ENCODE measurements around the gene FFAR1. TPM values are rescaled to one million over a fixed set of nuclear protein-coding genes. Genes with fewer than 3 reads are reported as not detected.

The FFAR1 gene
- total and polyA plus RNA-seq, 7 experiments from 2014 or later = 0.10 to 1.3 (median 0.24) TPM; not detected in 4

DNA sequence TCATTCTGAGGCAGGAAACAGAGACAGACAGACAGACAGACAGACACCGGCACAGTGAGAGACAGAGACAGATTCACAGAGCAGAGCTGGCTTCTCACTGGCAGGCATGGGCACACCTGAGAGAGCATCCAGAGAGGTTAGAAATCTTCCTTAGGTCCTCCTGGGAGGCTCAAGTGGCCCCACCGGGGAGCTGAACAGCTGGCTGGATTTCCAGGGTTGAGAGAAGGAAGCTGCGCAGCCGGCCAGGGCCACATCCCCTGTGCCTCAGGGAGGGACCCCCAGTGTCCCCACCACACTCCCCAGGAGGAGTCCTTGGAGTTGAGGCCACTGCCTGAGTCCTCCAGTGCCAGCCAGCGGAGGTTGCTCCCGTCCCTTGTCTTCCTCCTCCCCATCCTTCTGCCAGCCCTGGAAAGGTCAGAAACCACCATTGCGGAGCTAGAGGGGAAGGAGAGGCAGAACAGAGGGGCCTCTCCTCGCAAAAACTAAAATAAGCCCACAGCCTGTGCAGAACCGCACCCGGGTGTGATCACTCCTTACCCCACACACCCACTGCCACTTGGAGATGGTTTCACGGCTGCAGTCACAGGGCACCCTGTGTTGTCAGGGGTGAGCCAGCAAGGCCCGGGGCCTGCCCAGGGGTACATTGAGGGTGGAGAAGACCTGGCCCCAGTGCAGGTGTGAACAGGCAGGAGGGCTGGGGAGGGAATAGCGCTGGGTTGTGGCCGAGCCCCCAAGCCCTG is 14.7 kb downstream of the FFAR1 start:
- POLR2A ChIA-PET = no interaction called here
- no peak for DNase-seq
- CTCF ChIA-PET = no interaction called here
- Histone ChIP-seq H3K27me3 (ENCODE audit: control insufficient read depth in 2 of 2, insufficient read depth in 2 of 2, low read length in 2 of 2) (no peaks in the 10 kb centered on the region), H3K27ac (ENCODE audit: low read depth, low read length) (no peak overlapping the region), H3K4me1 (ENCODE audit: control insufficient read depth in 2 of 2, insufficient read depth in 2 of 2, low read length in 2 of 2) (no peaks in the 10 kb centered on the region), H3K9me3 (ENCODE audit: control insufficient read depth in 2 of 3, low read length in 3 of 3) (no peaks in the 10 kb centered on the region), H3K36me3 (ENCODE audit: control insufficient read depth in 2 of 3, insufficient read depth in 3 of 3, low read length in 3 of 3) (no peaks in the 10 kb centered on the region), H3K4me3 (ENCODE audit: low read length) (no peak overlapping the region)
- intact Hi-C loops (cut with micrococcal nuclease) = no loop called here
- H3K27me3 Mint-ChIP-seq = peaks cover 0 to 30% (median 15%) of the 10 kb centered on the region in 5 donors
- no peaks in the 10 kb centered on the region for H3K36me3 Mint-ChIP-seq
- no peak for ATAC-seq
- H3K4me3 Mint-ChIP-seq = no peak overlapping the region
- no peak overlapping the region for H3K27ac Mint-ChIP-seq
- peaks cover 7 to 11% (median 9%) of the 10 kb centered on the region in 7 donors for H3K4me1 Mint-ChIP-seq
- H3K9me3 Mint-ChIP-seq = peaks cover 0 to 2% (median 0%) of the 10 kb centered on the region in 11 donors

DNA sequence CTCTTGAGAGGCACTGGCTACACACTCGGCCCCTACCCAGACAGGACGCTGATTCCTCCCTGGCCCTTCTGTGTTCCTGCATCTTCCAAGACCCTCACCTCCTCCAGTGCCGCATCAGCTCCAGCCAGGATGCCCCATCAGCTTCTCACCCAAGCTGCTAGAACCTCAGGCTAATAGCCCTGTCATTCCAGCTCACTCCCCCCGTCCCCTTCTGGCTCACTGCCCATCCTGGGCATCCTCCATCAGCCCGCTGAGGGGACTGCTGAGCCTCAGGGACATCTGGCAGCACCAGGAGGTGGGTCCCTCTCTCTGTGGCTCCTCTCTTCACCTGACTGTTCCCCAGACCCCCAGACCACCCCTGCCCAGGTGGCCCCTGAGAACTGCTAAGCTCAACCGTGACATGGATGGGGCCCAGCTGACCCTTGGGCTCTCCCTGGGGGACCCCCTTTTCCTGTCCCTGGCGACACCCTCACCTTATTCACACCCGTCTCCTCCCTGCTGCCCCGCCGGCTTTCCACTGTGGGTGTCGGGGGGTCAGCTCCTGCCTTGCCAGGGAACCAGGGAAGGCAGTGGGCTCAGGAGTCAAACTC is 15.4 kb downstream of the FFAR1 start:
- no peak overlapping the region for H3K27ac ChIP-seq (ENCODE audit: low read depth, low read length)
- H3K27me3 Mint-ChIP-seq = peaks cover 0 to 31% (median 15%) of the 10 kb centered on the region in 5 donors
- CTCF ChIA-PET = no interaction called here

GRCh38 chr19:35363711-35364425 is 16.2 kb downstream of the FFAR1 start:
- no peaks in the 10 kb centered on the region for H3K4me1 Mint-ChIP-seq
- no peaks in the 10 kb centered on the region for H3K36me3 Mint-ChIP-seq
- ATAC-seq = no peak
- no peak overlapping the region for H3K4me3 Mint-ChIP-seq
- CTCF ChIA-PET = no interaction called here
- H3K27ac Mint-ChIP-seq = no peak overlapping the region
- no peak for DNase-seq
- H3K36me3 ChIP-seq (ENCODE audit: control insufficient read depth in 2 of 3, insufficient read depth in 3 of 3, low read length in 3 of 3) = no peaks in the 10 kb centered on the region
- H3K9me3 ChIP-seq (ENCODE audit: control insufficient read depth in 2 of 3, low read length in 3 of 3) = no peaks in the 10 kb centered on the region
- POLR2A ChIA-PET = no interaction called here
- H3K27ac ChIP-seq (ENCODE audit: low read depth, low read length) = no peak overlapping the region
- H3K27me3 Mint-ChIP-seq = peaks cover 0 to 37% (median 12%) of the 10 kb centered on the region in 5 donors
- H3K4me1 ChIP-seq (ENCODE audit: control insufficient read depth in 2 of 2, insufficient read depth in 2 of 2, low read length in 2 of 2) = no peaks in the 10 kb centered on the region
- no peaks in the 10 kb centered on the region for H3K27me3 ChIP-seq (ENCODE audit: control insufficient read depth in 2 of 2, insufficient read depth in 2 of 2, low read length in 2 of 2)
- intact Hi-C loops (cut with micrococcal nuclease) = no loop called here
- no peak overlapping the region for H3K4me3 ChIP-seq (ENCODE audit: low read length)
- peaks cover 0 to 2% (median 0%) of the 10 kb centered on the region in 11 donors for H3K9me3 Mint-ChIP-seq

More for the DNA sequence above, 15.4 kb downstream of the FFAR1 start:
- Mint-ChIP-seq H3K4me1 (peaks cover 3 to 4% (median 4%) of the 10 kb centered on the region in 7 donors), H3K27ac (no peak overlapping the region), H3K9me3 (peaks cover 0 to 2% (median 0%) of the 10 kb centered on the region in 11 donors), H3K4me3 (no peak overlapping the region), H3K36me3 (no peaks in the 10 kb centered on the region)
- H3K9me3 ChIP-seq (ENCODE audit: control insufficient read depth in 2 of 3, low read length in 3 of 3) = no peaks in the 10 kb centered on the region
- intact Hi-C loops (cut with micrococcal nuclease) = no loop called here
- no peaks in the 10 kb centered on the region for H3K4me1 ChIP-seq (ENCODE audit: control insufficient read depth in 2 of 2, insufficient read depth in 2 of 2, low read length in 2 of 2)
- no peaks in the 10 kb centered on the region for H3K36me3 ChIP-seq (ENCODE audit: control insufficient read depth in 2 of 3, insufficient read depth in 3 of 3, low read length in 3 of 3)
- H3K27me3 ChIP-seq (ENCODE audit: control insufficient read depth in 2 of 2, insufficient read depth in 2 of 2, low read length in 2 of 2) = no peaks in the 10 kb centered on the region
- DNase-seq (no peak), ATAC-seq (no peak)
- POLR2A ChIA-PET = no interaction called here
- H3K4me3 ChIP-seq (ENCODE audit: low read length) = no peak overlapping the region

DNA sequence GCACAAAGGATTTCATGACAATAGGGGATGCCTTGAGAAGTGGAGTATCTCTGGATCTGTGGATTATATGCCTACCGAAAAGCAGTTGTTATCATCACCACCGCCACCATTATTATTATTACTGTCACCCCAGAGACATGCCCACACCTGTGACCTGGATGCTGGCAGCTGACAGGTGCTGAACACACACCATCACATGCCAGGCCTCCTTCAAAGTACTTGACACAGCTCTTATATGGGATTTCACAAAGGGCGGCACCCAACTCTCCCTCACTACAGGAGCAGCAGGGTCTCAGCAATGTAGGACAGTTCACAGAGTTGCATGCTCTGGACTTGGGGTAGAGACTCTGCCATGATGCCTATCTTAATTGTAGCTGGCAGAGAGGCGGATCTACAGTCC is 17.6 kb downstream of the FFAR1 start:
- no peak overlapping the region for H3K27ac ChIP-seq (ENCODE audit: low read depth, low read length)
- H3K36me3 ChIP-seq (ENCODE audit: control insufficient read depth in 2 of 3, insufficient read depth in 3 of 3, low read length in 3 of 3) = no peaks in the 10 kb centered on the region
- H3K9me3 ChIP-seq (ENCODE audit: control insufficient read depth in 2 of 3, low read length in 3 of 3) = no peaks in the 10 kb centered on the region
- intact Hi-C loops (cut with micrococcal nuclease) = no loop called here
- peaks cover 0 to 2% (median 0%) of the 10 kb centered on the region in 11 donors for H3K9me3 Mint-ChIP-seq
- peaks cover 0 to 4% (median 0%) of the 10 kb centered on the region in 7 donors for H3K4me1 Mint-ChIP-seq
- no peak overlapping the region for H3K4me3 ChIP-seq (ENCODE audit: low read length)
- H3K27me3 ChIP-seq (ENCODE audit: control insufficient read depth in 2 of 2, insufficient read depth in 2 of 2, low read length in 2 of 2) = no peaks in the 10 kb centered on the region
- H3K27ac Mint-ChIP-seq = no peak overlapping the region
- DNase-seq = no peak
- no peak for ATAC-seq
- ChIA-PET POLR2A (no interaction called here), CTCF (no interaction called here)
- peaks cover 0 to 5% (median 0%) of the 10 kb centered on the region in 5 donors for H3K36me3 Mint-ChIP-seq
- no peak overlapping the region for H3K4me3 Mint-ChIP-seq
- H3K4me1 ChIP-seq (ENCODE audit: control insufficient read depth in 2 of 2, insufficient read depth in 2 of 2, low read length in 2 of 2) = no peaks in the 10 kb centered on the region
- H3K27me3 Mint-ChIP-seq = peaks cover 0 to 46% (median 12%) of the 10 kb centered on the region in 5 donors

- Mint-ChIP-seq H3K27ac (no peak overlapping the region), H3K9me3 (peaks cover 0 to 2% (median 0%) of the 10 kb centered on the region in 11 donors), H3K4me1 (peaks cover 0 to 4% (median 0%) of the 10 kb centered on the region in 7 donors), H3K4me3 (no peak overlapping the region), H3K36me3 (peaks cover 0 to 5% (median 0%) of the 10 kb centered on the region in 5 donors), H3K27me3 (peaks cover 0 to 41% (median 16%) of the 10 kb centered on the region in 5 donors)
- no peaks in the 10 kb centered on the region for H3K9me3 ChIP-seq (ENCODE audit: control insufficient read depth in 2 of 3, low read length in 3 of 3)
- intact Hi-C loops (cut with micrococcal nuclease) = no loop called here
- ATAC-seq (no peak), DNase-seq (no peak)
- POLR2A ChIA-PET = no interaction called here
- CTCF ChIA-PET = no interaction called here
- H3K4me1 ChIP-seq (ENCODE audit: control insufficient read depth in 2 of 2, insufficient read depth in 2 of 2, low read length in 2 of 2) = no peaks in the 10 kb centered on the region
- H3K27ac ChIP-seq (ENCODE audit: low read depth, low read length) = no peak overlapping the region
- H3K36me3 ChIP-seq (ENCODE audit: control insufficient read depth in 2 of 3, insufficient read depth in 3 of 3, low read length in 3 of 3) = no peaks in the 10 kb centered on the region
- no peaks in the 10 kb centered on the region for H3K27me3 ChIP-seq (ENCODE audit: control insufficient read depth in 2 of 2, insufficient read depth in 2 of 2, low read length in 2 of 2)
- no peak overlapping the region for H3K4me3 ChIP-seq (ENCODE audit: low read length)
Observed at GRCh38 chr19:35368378-35368777, 20.7 kb downstream of the FFAR1 start.

- DNase-seq (no peak), ATAC-seq (no peak)
- no peaks in the 10 kb centered on the region for H3K9me3 ChIP-seq (ENCODE audit: control insufficient read depth in 2 of 3, low read length in 3 of 3)
- Mint-ChIP-seq H3K4me1 (peaks cover 0 to 7% (median 0%) of the 10 kb centered on the region in 7 donors), H3K27ac (no peak overlapping the region), H3K9me3 (peaks cover 0 to 2% (median 0%) of the 10 kb centered on the region in 11 donors), H3K27me3 (peaks cover 0 to 41% (median 16%) of the 10 kb centered on the region in 5 donors), H3K4me3 (no peak overlapping the region), H3K36me3 (peaks cover 0 to 5% (median 0%) of the 10 kb centered on the region in 5 donors)
- H3K4me1 ChIP-seq (ENCODE audit: control insufficient read depth in 2 of 2, insufficient read depth in 2 of 2, low read length in 2 of 2) = no peaks in the 10 kb centered on the region
- H3K27me3 ChIP-seq (ENCODE audit: control insufficient read depth in 2 of 2, insufficient read depth in 2 of 2, low read length in 2 of 2) = no peaks in the 10 kb centered on the region
- ChIA-PET CTCF (no interaction called here), POLR2A (no interaction called here)
- no peak overlapping the region for H3K27ac ChIP-seq (ENCODE audit: low read depth, low read length)
- intact Hi-C loops (cut with micrococcal nuclease) = no loop called here
- H3K36me3 ChIP-seq (ENCODE audit: control insufficient read depth in 2 of 3, insufficient read depth in 3 of 3, low read length in 3 of 3) = no peaks in the 10 kb centered on the region
- H3K4me3 ChIP-seq (ENCODE audit: low read length) = no peak overlapping the region
Observed at GRCh38 chr19:35369522-35369921, 21.8 kb downstream of the FFAR1 start.

Data from naive thymus-derived CD4-positive, alpha-beta T cell (primary cell).